ENCODE measurements around the gene EXOC6B. TPM values are rescaled to one million over a fixed set of nuclear protein-coding genes. Genes with fewer than 3 reads are reported as not detected.

EXOC6B gene
- total RNA-seq, 1 experiment from 2014 or later = 26.5 TPM

DNA sequence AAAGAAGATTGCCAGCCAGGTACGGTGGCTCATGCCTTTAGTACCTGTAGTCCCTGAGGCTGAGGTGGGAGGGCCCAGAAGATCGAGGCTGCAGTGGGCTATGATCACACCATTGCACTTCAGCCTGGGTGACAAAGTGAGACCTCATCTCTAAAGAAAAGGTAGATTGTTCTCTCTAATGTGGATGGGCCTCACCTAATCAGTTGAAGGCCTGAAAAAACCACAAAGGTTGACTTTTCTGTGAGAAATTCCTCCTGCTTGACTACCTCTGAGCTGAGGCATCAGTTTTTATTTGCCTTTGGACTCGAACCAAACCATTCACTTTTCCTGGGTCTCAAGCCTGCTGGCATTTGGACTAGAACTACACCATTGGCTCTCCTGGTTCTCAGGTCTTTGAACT is 536.1 kb downstream of the EXOC6B start:
- no peak for DNase-seq (ENCODE audit: low read depth in 1 of 2, low spot score in 2 of 2)

DNA sequence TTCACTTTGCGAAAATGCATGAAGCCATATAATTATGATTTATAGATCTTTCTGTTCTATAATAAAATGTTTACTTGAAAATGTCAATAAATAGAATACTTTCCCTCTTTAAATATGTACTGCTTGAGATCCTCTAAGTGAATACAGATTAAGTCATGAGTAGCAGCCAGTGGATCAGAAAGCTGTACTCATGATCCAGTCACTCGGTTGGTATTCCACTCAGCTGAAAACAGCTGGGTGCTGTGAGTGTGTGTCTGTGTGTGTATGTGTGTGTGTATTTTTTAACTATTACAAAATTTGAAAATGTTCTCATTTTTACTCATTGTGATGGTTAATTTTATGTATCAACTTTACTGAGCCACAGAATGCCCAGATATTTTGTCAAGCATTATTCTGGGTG is 536.5 kb downstream of the EXOC6B start:
- Histone ChIP-seq H3K27me3 (replicated peaks) (no peaks in the 10 kb centered on the region), H3K4me1 (replicated peaks) (no peaks in the 10 kb centered on the region), H3K4me3 (no peak overlapping the region), H3K27ac (no peak overlapping the region), H3K36me3 (no peaks in the 10 kb centered on the region), H3K9me3 (replicated peaks) (no peaks in the 10 kb centered on the region)
- DNase-seq (ENCODE audit: low read depth in 1 of 2, low spot score in 2 of 2) = no peak

More for the DNA sequence above, 536.1 kb downstream of the EXOC6B start:
- no peaks in the 10 kb centered on the region for H3K4me1 ChIP-seq (replicated peaks)
- H3K4me3 ChIP-seq = no peak overlapping the region
- no peaks in the 10 kb centered on the region for H3K9me3 ChIP-seq (replicated peaks)
- no peaks in the 10 kb centered on the region for H3K36me3 ChIP-seq
- H3K27ac ChIP-seq = no peak overlapping the region
- no peaks in the 10 kb centered on the region for H3K27me3 ChIP-seq (replicated peaks)

DNA sequence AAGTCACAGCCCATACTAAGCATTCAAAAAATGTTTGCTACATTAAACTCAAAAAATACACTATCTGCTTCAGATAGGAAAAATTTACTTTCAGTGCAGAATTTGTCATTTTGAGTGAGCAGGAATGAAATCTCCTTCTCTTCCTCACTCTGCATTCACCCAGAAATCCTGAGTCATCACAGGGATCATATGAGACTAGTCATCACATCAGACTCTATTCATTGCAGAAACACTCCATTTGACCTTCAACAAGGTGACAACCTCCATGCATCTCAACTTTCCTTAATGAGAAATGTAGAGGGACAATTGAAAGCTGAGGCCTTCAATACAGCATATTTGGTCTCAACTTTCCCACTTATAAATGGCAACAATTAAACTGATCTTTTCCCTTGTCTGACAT is 547.8 kb downstream of the EXOC6B start:
- Histone ChIP-seq H3K9me3 (replicated peaks) (no peaks in the 10 kb centered on the region), H3K27me3 (replicated peaks) (no peaks in the 10 kb centered on the region), H3K4me1 (replicated peaks) (peaks cover 21% of the 10 kb centered on the region), H3K36me3 (no peaks in the 10 kb centered on the region), H3K4me3 (no peak overlapping the region), H3K27ac (no peak overlapping the region)
- peak in 1 of 2 experiments; percentile 24 for DNase-seq (ENCODE audit: low read depth in 1 of 2, low spot score in 2 of 2)

DNA sequence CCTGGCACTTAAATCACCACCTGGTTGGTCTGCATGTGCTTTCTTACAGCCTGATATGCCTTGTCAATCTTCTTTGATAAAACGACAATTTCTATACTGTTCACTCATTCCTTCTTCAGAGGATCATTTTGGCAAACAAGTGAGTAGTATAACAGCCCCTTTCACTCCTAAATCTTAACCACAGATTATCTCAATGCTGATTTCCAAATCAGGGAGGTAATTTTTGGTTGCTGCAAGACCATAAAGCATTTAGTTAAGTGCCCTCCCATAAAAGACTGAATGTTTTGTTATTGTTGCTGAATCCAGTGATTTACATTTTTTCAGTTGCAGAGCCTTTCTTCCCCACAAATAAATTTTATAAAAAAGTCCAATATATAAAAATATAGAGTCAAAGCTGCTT is 549.0 kb downstream of the EXOC6B start:
- Histone ChIP-seq H3K27me3 (replicated peaks) (no peaks in the 10 kb centered on the region), H3K36me3 (no peaks in the 10 kb centered on the region), H3K27ac (no peak overlapping the region), H3K4me3 (no peak overlapping the region), H3K9me3 (replicated peaks) (no peaks in the 10 kb centered on the region), H3K4me1 (replicated peaks) (peaks cover 21% of the 10 kb centered on the region)
- DNase-seq (ENCODE audit: low read depth in 1 of 2, low spot score in 2 of 2) = no peak

DNA sequence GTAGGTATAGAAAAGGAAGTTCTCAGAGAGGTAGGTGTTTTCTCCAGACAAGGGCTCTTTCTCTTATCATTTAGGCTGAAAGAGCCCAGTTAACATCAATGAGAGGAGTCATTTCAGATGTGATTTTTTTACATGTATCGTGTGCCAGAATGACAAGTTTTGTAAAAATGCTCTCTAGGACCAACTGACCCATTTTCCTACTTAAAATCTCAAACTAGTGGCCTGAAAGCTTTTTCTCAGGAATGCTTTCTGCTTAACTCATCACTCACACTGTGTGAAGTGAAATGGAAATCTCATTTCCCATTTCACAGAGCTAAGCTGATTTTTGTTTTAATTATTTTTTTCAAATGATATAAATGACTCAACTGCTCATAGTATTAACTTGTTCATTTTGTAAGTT is 549.5 kb downstream of the EXOC6B start:
- no peak overlapping the region for H3K4me3 ChIP-seq
- H3K27me3 ChIP-seq (replicated peaks) = no peaks in the 10 kb centered on the region
- no peaks in the 10 kb centered on the region for H3K36me3 ChIP-seq
- no peak overlapping the region for H3K27ac ChIP-seq
- peaks cover 21% of the 10 kb centered on the region for H3K4me1 ChIP-seq (replicated peaks)
- DNase-seq (ENCODE audit: low read depth in 1 of 2, low spot score in 2 of 2) = no peak
- no peaks in the 10 kb centered on the region for H3K9me3 ChIP-seq (replicated peaks)

DNA sequence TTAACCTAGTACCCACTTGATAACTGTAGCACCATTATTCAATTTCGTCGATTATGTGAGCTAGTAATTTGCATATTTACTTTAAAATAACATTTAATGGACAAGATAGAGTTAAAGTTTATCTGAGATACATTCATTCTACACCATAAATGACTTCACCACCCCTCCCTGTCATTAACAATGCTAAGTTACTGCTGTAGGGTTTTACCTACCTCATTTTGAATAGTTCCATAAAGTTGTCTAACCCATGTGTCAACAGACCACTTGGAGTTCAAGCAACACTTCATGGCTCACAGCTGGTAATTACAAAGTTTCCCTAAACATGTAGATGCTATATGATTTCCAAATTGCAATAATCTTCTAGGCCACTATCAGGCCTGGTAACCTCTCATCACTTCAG is 550.7 kb downstream of the EXOC6B start:
- Histone ChIP-seq H3K4me1 (replicated peaks) (peaks cover 21% of the 10 kb centered on the region), H3K9me3 (replicated peaks) (no peaks in the 10 kb centered on the region), H3K4me3 (no peak overlapping the region), H3K27me3 (replicated peaks) (no peaks in the 10 kb centered on the region), H3K36me3 (no peaks in the 10 kb centered on the region), H3K27ac (no peak overlapping the region)
- DNase-seq (ENCODE audit: low read depth in 1 of 2, low spot score in 2 of 2) = no peak

DNA sequence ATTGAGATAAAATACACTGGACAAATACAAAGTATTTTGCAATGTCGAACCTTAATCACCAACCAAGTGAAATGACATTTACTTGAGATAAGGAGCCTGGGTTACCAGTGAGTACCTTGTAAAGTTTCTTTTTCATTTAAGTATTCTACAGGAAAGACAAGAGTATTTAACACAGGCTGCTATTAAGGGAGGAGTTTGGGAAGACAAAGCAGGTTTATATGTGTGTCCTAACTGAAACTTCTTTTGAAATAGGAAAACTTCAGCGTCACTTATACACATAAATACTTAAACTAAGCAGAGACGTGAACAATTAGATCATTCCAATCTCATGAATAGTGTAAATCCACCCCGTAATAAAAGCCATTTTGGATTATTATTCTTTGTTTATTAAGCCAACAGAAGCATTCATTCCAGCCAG is 551.4 kb downstream of the EXOC6B start:
- Histone ChIP-seq H3K9me3 (replicated peaks) (no peaks in the 10 kb centered on the region), H3K27me3 (replicated peaks) (no peaks in the 10 kb centered on the region), H3K4me3 (no peak overlapping the region), H3K27ac (peak overlapping the region; percentile 45), H3K36me3 (no peaks in the 10 kb centered on the region), H3K4me1 (replicated peaks) (peaks cover 21% of the 10 kb centered on the region)
- DNase-seq (ENCODE audit: low read depth in 1 of 2, low spot score in 2 of 2) = peak in 1 of 2 experiments; percentile 75

DNA sequence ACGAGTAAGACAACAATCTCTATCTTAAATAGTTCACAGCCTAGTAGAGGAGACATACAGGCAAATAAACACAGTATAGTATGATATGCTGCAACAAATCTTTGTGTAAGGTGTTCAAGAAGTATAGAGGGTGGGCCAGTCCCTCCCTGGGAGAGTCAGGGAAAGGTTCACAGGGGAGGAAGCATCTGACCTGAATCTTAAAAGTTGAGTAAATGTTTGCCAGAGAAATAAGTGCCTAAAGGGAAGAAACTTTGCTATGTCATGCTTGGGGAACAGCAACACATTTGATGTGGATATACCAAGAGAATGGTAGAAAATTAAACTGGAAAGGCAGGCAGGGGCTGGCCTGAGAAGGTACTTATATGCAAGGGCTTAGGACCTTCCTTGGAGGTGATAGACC is 552.4 kb downstream of the EXOC6B start:
- H3K27me3 ChIP-seq (replicated peaks) = no peaks in the 10 kb centered on the region
- H3K4me3 ChIP-seq = no peak overlapping the region
- no peaks in the 10 kb centered on the region for H3K36me3 ChIP-seq
- H3K27ac ChIP-seq = no peak overlapping the region
- peaks cover 21% of the 10 kb centered on the region for H3K4me1 ChIP-seq (replicated peaks)
- DNase-seq (ENCODE audit: low read depth in 1 of 2, low spot score in 2 of 2) = no peak
- H3K9me3 ChIP-seq (replicated peaks) = no peaks in the 10 kb centered on the region

DNA sequence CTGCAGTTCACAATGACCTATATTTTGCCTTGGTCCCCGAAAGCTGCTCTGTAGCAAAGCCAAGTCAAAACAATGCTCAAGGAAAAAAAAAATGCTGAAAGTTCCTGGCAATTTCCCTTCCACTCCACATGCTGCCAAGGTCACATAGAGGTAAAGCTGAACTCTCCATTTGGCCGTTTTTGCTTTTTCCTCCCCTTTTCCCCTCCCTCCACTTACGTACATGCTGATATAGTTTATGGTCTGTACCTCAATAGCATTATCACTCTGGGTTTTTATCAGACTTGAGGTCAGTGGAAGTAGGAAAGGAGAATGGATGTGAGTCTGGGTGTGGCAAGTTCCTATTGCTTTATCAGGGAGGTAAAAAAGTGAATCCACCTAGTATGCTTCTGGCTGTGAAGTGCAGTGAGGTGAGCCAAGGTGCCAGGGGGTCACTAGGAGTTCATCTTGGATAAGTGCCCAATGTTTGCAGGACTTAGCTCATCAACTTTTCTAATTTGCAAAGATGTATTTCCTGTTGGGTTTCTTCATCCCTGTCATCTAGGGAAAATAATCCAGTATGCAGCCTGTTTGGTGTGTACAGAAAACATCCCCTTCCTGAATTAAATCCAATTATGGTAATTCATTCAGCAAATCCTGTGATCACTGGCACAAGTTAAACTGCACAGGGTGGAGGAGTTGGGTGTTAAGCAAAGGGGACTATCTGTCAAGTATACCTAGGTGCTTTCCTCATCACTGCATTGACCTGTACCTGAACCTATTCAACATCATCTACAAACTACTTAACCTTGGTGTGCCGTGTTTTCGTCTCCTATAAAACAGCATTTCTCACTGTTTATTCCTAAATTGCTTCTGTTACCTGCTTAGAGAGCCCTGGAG is 553.8 kb downstream of the EXOC6B start:
- no peak for DNase-seq (ENCODE audit: low read depth in 1 of 2, low spot score in 2 of 2)
- Histone ChIP-seq H3K4me3 (no peak overlapping the region), H3K4me1 (replicated peaks) (peaks cover 14% of the 10 kb centered on the region), H3K27ac (no peak overlapping the region), H3K9me3 (replicated peaks) (no peaks in the 10 kb centered on the region), H3K27me3 (replicated peaks) (no peaks in the 10 kb centered on the region), H3K36me3 (no peaks in the 10 kb centered on the region)

DNA sequence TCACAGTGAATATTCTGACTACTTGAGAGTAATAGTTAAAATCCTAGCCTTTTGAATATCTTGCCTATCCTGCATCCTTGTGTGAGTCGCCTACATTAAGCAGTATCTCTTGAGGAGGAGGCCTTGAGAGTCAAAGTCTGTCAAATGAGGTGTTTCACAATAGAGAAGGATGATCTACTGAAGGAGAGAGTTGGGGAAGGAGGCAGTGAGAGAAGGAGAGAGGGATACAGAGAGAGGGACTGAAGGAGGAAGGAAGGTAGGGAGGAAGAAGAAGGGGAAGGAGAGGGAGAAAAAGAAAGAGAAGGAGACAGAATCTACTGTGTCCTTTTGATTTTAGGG is 554.6 kb downstream of the EXOC6B start:
- Histone ChIP-seq H3K4me3 (no peak overlapping the region), H3K9me3 (replicated peaks) (no peaks in the 10 kb centered on the region), H3K36me3 (no peaks in the 10 kb centered on the region), H3K4me1 (replicated peaks) (peaks cover 14% of the 10 kb centered on the region), H3K27me3 (replicated peaks) (no peaks in the 10 kb centered on the region), H3K27ac (no peak overlapping the region)
- DNase-seq (ENCODE audit: low read depth in 1 of 2, low spot score in 2 of 2) = no peak

DNA sequence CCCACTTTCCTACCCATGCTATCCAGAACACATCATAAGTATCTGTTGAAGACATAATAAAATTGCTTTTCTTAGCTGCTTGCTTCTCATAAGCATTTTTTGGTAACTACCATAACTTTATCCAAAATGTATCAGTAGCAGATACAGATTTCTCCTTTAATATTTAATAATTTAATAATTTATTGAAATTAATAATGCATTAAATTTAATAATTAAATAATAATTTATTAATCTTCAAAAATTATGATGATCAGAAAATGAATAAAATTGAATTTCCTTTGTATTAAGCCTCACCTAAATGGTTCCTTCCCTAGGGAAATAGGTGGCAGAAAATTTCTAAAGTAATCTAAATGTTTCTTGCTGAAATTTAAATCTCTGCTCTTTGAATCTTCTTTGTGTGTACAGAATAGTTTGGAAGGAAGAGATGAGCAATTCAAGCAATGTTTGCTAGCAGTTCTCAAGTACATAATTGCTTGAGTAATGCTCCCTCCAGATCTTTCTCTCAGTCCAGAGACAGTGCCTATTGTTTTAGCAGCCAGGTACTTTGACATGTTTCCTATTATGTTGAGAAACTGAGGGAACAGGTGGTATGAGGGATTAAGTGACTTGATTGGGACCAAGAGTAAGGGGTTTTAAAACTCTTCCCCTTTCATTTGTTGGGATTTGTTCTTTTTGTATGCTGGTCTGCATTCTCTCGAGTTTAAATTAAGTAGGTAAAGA is 555.1 kb downstream of the EXOC6B start:
- H3K4me3 ChIP-seq = no peak overlapping the region
- DNase-seq (ENCODE audit: low read depth in 1 of 2, low spot score in 2 of 2) = no peak
- peaks cover 14% of the 10 kb centered on the region for H3K4me1 ChIP-seq (replicated peaks)
- H3K36me3 ChIP-seq = no peaks in the 10 kb centered on the region
- no peaks in the 10 kb centered on the region for H3K9me3 ChIP-seq (replicated peaks)
- H3K27ac ChIP-seq = no peak overlapping the region
- H3K27me3 ChIP-seq (replicated peaks) = no peaks in the 10 kb centered on the region

DNA sequence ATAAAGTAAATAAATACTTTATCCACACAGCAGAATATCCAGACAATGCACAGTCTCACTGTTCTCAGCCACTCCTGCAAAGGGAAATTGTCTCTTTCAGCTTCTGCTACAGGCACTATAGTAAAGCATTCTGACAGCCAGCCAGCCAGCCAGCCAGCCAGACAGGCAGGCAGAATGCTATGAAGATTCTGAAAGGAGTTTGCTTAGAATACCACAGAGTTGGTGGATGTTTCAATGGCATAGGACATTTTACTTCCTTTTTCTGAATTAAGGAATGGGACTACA is 562.1 kb downstream of the EXOC6B start:
- H3K9me3 ChIP-seq (replicated peaks) = no peaks in the 10 kb centered on the region
- H3K4me1 ChIP-seq (replicated peaks) = peaks cover 17% of the 10 kb centered on the region
- H3K27ac ChIP-seq = no peak overlapping the region
- no peaks in the 10 kb centered on the region for H3K36me3 ChIP-seq
- peak in 1 of 2 experiments; percentile 47 for DNase-seq (ENCODE audit: low read depth in 1 of 2, low spot score in 2 of 2)
- H3K4me3 ChIP-seq = no peak overlapping the region
- no peaks in the 10 kb centered on the region for H3K27me3 ChIP-seq (replicated peaks)

DNA sequence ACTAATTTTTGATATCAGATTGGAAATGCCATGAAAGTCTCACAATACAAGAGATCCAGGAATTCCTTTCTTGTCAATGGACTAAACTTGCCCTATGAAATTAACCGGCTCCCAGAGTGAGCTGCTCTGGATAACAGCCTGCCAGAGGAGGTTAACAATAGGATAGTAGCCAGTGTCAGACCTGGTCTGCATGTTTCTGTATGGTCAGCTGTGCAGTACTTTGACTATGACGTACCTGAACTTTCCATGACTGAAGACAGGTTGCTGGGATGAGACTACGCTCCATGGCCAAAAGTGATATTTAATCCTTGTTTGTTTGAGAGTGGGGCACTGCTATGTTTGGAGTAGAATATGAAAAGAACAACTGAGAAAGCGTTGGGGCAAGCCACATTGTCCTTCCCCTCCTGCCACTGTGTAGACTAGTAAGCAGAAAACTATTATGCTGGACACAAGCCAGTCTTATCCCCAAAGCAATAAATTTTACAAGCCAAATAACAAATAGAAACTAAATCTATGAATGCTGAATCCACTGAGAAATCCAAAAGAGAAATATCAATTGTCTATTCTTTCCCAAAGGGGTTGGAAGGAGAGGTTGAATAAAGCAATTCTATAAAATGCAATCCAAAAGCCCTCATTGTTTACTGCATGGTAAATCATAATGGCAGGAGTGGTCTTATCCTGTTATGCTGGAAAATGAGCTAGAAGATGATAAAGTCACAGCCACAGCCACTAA is 562.6 kb downstream of the EXOC6B start:
- Histone ChIP-seq H3K27ac (no peak overlapping the region), H3K4me1 (replicated peaks) (peaks cover 17% of the 10 kb centered on the region), H3K4me3 (no peak overlapping the region), H3K36me3 (no peaks in the 10 kb centered on the region), H3K27me3 (replicated peaks) (no peaks in the 10 kb centered on the region), H3K9me3 (replicated peaks) (no peaks in the 10 kb centered on the region)
- peak in 1 of 2 experiments; percentile 71 for DNase-seq (ENCODE audit: low read depth in 1 of 2, low spot score in 2 of 2)

DNA sequence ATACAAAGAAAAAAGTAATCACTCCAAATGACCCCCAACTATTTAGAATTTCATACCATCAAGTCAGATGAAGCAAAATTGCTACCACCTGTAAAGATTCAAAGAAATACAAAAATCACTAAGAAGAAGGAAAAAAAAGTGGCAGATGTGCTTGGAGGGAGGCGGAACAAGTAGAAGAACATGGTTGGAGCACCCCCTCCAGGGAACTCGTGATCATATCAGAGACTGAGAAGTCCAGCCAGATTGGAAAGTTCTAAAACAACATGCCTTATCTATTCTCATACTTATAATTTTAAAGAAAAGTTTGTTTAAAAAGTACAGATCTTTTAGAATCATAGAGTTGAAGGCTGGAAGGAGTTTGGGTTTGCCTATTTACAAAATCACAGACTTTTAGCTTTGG is 564.8 kb downstream of the EXOC6B start:
- no peak for DNase-seq (ENCODE audit: low read depth in 1 of 2, low spot score in 2 of 2)
- Histone ChIP-seq H3K4me1 (replicated peaks) (peaks cover 17% of the 10 kb centered on the region), H3K4me3 (no peak overlapping the region), H3K27me3 (replicated peaks) (no peaks in the 10 kb centered on the region), H3K9me3 (replicated peaks) (no peaks in the 10 kb centered on the region), H3K36me3 (no peaks in the 10 kb centered on the region), H3K27ac (no peak overlapping the region)

Data from SJSA1 (cell line).